Fibroblast of pulmonary artery (primary cell): ENCODE data around the gene SUPT16H.
"Not testable (repeated sequence)": the region's sequence is repeated elsewhere in the genome, so short reads cannot be mapped to it uniquely, and the experiment has no call there.

Source experiments
- DNase-seq: peaks from one replicate; pipeline ENCODE4 v3.0.0-alpha.2; 2010; ENCODE audit warnings: low read depth
- H3K4me3 ChIP-seq: replicated peaks from 2 replicates; pipeline ENCODE4 v1.5.1; 2011; ENCODE audit warnings: low read depth, mild to moderate bottlenecking, control low read depth, low read length, moderate library complexity
- CTCF ChIP-seq: IDR thresholded peaks from 2 replicates; pipeline ENCODE4 v1.5.1; 2011; ENCODE audit warnings: mild to moderate bottlenecking, control low read depth, low read length, inconsistent platforms; ENCODE audit errors: missing control alignments

SUPT16H gene

DNA sequence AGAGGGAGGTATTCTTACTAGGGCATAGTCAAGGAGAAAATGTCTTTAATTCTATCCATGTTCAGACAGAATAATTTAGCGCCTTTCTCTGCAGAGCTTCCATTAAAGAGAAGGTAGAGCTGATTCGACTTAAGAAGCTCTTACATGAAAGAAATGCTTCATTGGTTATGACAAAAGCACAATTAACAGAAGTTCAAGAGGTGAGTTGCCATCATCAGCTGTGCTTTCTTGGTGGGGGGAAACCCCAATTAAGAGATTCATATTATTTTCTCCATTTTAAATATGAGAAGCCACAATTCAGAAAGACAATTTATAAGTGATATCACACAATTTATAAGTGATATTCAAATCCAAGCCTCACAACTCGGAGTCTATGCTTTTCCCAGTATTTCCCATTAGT lies 76.2 kb downstream of the SUPT16H start:
- no peak for DNase-seq
- TF ChIP-seq CTCF, result no peak
- H3K4me3 ChIP-seq, result no peak overlapping the region

GRCh38 chr14:21302836-21303140 lies 81.0 kb downstream of the SUPT16H start:
- not testable (repeated sequence) for DNase-seq, H3K4me3 ChIP-seq

GRCh38 chr14:21302013-21302835 lies 81.6 kb downstream of the SUPT16H start:
- no peak for DNase-seq
- no peak for TF ChIP-seq CTCF
- no peak overlapping the region for H3K4me3 ChIP-seq
